A549 (cell line): ENCODE results near the gene UHMK1.

Experiments
- CTCF ChIP-seq: fragments of >200 bp; sonication (Bioruptor Twin); formaldehyde crosslinking; IDR thresholded peaks from 3 replicates; pipeline ENCODE4 v1.5.1; 2016
- EP300 ChIP-seq, 2 experiments: fragments of >200 bp; sonication (Bioruptor Twin); formaldehyde crosslinking; IDR thresholded peaks; 2 replicates in 1 of 2; 3 replicates in 1 of 2; pipeline ENCODE4 v1.6.1; 2016 to 2017
- POLR2A ChIP-seq: IDR thresholded peaks from 2 replicates; pipeline ENCODE4 v1.6.1; 2012; ENCODE audit warnings: mild to moderate bottlenecking, low read length
- SMC3 ChIP-seq: fragments of >200 bp; sonication (Bioruptor Twin); formaldehyde crosslinking; IDR thresholded peaks from 3 replicates; pipeline ENCODE4 v1.6.1; 2018; ENCODE audit warnings: inconsistent platforms
- ZFP36 ChIP-seq: fragments of 450-650 bp; IDR thresholded peaks from 2 replicates; pipeline ENCODE4 v1.6.1; 2014; ENCODE audit warnings: borderline replicate concordance; ENCODE audit not compliant: partially characterized antibody

GRCh38 chr1:162471290-162471853 is 26.2 kb upstream of the UHMK1 start:
- TF ChIP-seq EP300 (IDR thresholded peaks at IDR 0.05) (no peak), SMC3 (no peak), CTCF (no peak), POLR2A (no peak), ZFP36 (no peak)
